Vagina (tissue), 2 donors: ENCODE data around the gene LPP.

ENCODE experiments used
- POLR2AphosphoS5 ChIP-seq, 2 donors: sonication (generic); formaldehyde crosslinking; IDR thresholded peaks; one replicate each; pipeline ENCODE4 v1.9.0; 2017; ENCODE audit warnings: antibody characterized with exemption in 2 of 2, mild to moderate bottlenecking in 2 of 2, low read depth in 1 of 2; ENCODE audit not compliant: insufficient read depth in 1 of 2
- TF ChIP-seq, protein P1 (sequence below), 3 experiments: fragments of 450-650 bp in 2 of 3; fragments of 200-600 bp in 1 of 3; sonication (generic) in 1 of 3; IDR thresholded peaks; one replicate each; pipeline ENCODE4 v1.5.1; 2017 to 2019; ENCODE audit warnings: antibody characterized with exemption in 3 of 3, mild to moderate bottlenecking in 2 of 3, moderate library complexity in 2 of 3

DNA sequence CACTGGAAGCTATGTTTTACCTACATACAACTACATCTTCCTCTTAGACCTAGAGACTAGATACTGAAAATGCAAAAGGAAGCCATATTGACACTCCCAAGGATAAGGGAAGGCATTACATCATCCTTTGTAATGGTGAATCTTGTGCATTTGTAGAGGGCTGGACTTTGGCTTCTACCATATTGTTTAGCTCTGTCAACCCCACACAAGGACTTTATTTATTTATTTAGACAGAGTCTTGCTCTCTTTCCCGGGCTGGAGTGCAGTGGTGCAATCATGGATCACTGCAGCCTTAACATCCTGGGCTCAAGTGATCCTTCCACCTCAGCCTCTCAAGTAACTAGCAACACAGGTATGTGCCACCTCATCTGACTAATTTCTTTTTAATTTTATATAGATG lies 686.3 kb downstream of the LPP start:
- TF ChIP-seq, protein P1, sequence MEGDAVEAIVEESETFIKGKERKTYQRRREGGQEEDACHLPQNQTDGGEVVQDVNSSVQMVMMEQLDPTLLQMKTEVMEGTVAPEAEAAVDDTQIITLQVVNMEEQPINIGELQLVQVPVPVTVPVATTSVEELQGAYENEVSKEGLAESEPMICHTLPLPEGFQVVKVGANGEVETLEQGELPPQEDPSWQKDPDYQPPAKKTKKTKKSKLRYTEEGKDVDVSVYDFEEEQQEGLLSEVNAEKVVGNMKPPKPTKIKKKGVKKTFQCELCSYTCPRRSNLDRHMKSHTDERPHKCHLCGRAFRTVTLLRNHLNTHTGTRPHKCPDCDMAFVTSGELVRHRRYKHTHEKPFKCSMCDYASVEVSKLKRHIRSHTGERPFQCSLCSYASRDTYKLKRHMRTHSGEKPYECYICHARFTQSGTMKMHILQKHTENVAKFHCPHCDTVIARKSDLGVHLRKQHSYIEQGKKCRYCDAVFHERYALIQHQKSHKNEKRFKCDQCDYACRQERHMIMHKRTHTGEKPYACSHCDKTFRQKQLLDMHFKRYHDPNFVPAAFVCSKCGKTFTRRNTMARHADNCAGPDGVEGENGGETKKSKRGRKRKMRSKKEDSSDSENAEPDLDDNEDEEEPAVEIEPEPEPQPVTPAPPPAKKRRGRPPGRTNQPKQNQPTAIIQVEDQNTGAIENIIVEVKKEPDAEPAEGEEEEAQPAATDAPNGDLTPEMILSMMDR (IDR thresholded peaks at IDR 0.05) = no peak
- no peak for TF ChIP-seq POLR2AphosphoS5 (IDR thresholded peaks at IDR 0.05; ENCODE audit: insufficient read depth in 1 of 2, low read depth in 1 of 2)
